ENCODE data around the gene KCNQ2.

Gene KCNQ2

GRCh38 chr20:63374504-63374903, 98.0 kb downstream of the KCNQ2 start:
- peaks cover 11% of the 10 kb centered on the region; the same call in 1 of the 2 replicates for H3K4me1 ChIP-seq (ENCODE audit: insufficient read depth, low read length)
- no peak overlapping the region for H3K27ac ChIP-seq (ENCODE audit: low read depth, low read length)
- no peak overlapping the region for H3K9ac ChIP-seq (ENCODE audit: low read depth, low read length)
- H3K4me3 ChIP-seq (ENCODE audit: low read length) = no peak overlapping the region
- H3K9me3 ChIP-seq (ENCODE audit: insufficient read depth, low read depth, low read length) = no peaks in the 10 kb centered on the region
- 80% methylated on average over 12 of the region's 12 CpGs for WGBS
- no peaks in the 10 kb centered on the region; the same call in 1 of the 2 replicates for H3K27me3 ChIP-seq (ENCODE audit: insufficient read depth, low read length)
- H3K36me3 ChIP-seq (ENCODE audit: insufficient read depth, low read length) = no peaks in the 10 kb centered on the region

- H3K36me3 ChIP-seq (ENCODE audit: insufficient read depth, low read length) = no peaks in the 10 kb centered on the region
- WGBS = 90% methylated on average over 19 of the region's 19 CpGs
These were observed 98.5 kb downstream of the KCNQ2 start for GRCh38 chr20:63373996-63374395.

GRCh38 chr20:63372971-63373885, 99.2 kb downstream of the KCNQ2 start:
- Histone ChIP-seq H3K9me3 (ENCODE audit: insufficient read depth, low read depth, low read length) (no peaks in the 10 kb centered on the region), H3K27me3 (ENCODE audit: insufficient read depth, low read length) (no peaks in the 10 kb centered on the region; the same call in 1 of the 2 replicates), H3K9ac (ENCODE audit: low read depth, low read length) (no peak overlapping the region), H3K27ac (ENCODE audit: low read depth, low read length) (no peak overlapping the region), H3K4me3 (ENCODE audit: low read length) (no peak overlapping the region), H3K4me1 (ENCODE audit: insufficient read depth, low read length) (peaks cover 11% of the 10 kb centered on the region; the same call in 1 of the 2 replicates), H3K36me3 (ENCODE audit: insufficient read depth, low read length) (no peaks in the 10 kb centered on the region)
- 90% methylated on average over 34 of the region's 34 CpGs for WGBS

More at GRCh38 chr20:63373996-63374395, 98.5 kb downstream of the KCNQ2 start:
- Histone ChIP-seq H3K4me1 (ENCODE audit: insufficient read depth, low read length) (peaks cover 11% of the 10 kb centered on the region; the same call in 1 of the 2 replicates), H3K4me3 (ENCODE audit: low read length) (no peak overlapping the region), H3K9me3 (ENCODE audit: insufficient read depth, low read depth, low read length) (no peaks in the 10 kb centered on the region), H3K27me3 (ENCODE audit: insufficient read depth, low read length) (no peaks in the 10 kb centered on the region; the same call in 1 of the 2 replicates), H3K27ac (ENCODE audit: low read depth, low read length) (no peak overlapping the region), H3K9ac (ENCODE audit: low read depth, low read length) (no peak overlapping the region)

GRCh38 chr20:63371291-63371865, 101.1 kb downstream of the KCNQ2 start:
- Histone ChIP-seq H3K4me1 (ENCODE audit: insufficient read depth, low read length) (no peaks in the 10 kb centered on the region), H3K9ac (ENCODE audit: low read depth, low read length) (no peak overlapping the region), H3K36me3 (ENCODE audit: insufficient read depth, low read length) (no peaks in the 10 kb centered on the region), H3K9me3 (ENCODE audit: insufficient read depth, low read depth, low read length) (no peaks in the 10 kb centered on the region), H3K27me3 (ENCODE audit: insufficient read depth, low read length) (no peaks in the 10 kb centered on the region; the same call in 1 of the 2 replicates), H3K4me3 (ENCODE audit: low read length) (no peak overlapping the region), H3K27ac (ENCODE audit: low read depth, low read length) (no peak overlapping the region)
- WGBS = 91% methylated on average over 28 of the region's 28 CpGs

- WGBS = 81% methylated on average over 21 of the region's 21 CpGs
- no peak overlapping the region for H3K4me3 ChIP-seq (ENCODE audit: low read length)
- no peak overlapping the region for H3K9ac ChIP-seq (ENCODE audit: low read depth, low read length)
- H3K9me3 ChIP-seq (ENCODE audit: insufficient read depth, low read depth, low read length) = no peaks in the 10 kb centered on the region
- no peak overlapping the region for H3K27ac ChIP-seq (ENCODE audit: low read depth, low read length)
- H3K36me3 ChIP-seq (ENCODE audit: insufficient read depth, low read length) = no peaks in the 10 kb centered on the region
- no peaks in the 10 kb centered on the region for H3K4me1 ChIP-seq (ENCODE audit: insufficient read depth, low read length)
- no peaks in the 10 kb centered on the region; the same call in 1 of the 2 replicates for H3K27me3 ChIP-seq (ENCODE audit: insufficient read depth, low read length)
These were observed 101.8 kb downstream of the KCNQ2 start for GRCh38 chr20:63370618-63371187.

- H3K4me1 ChIP-seq (ENCODE audit: insufficient read depth, low read length) = no peaks in the 10 kb centered on the region
- H3K9me3 ChIP-seq (ENCODE audit: insufficient read depth, low read depth, low read length) = no peaks in the 10 kb centered on the region
- no peaks in the 10 kb centered on the region for H3K36me3 ChIP-seq (ENCODE audit: insufficient read depth, low read length)
- H3K9ac ChIP-seq (ENCODE audit: low read depth, low read length) = no peak overlapping the region
- 85% methylated on average over 24 of the region's 24 CpGs for WGBS
- no peak overlapping the region for H3K4me3 ChIP-seq (ENCODE audit: low read length)
- no peaks in the 10 kb centered on the region; the same call in 1 of the 2 replicates for H3K27me3 ChIP-seq (ENCODE audit: insufficient read depth, low read length)
- H3K27ac ChIP-seq (ENCODE audit: low read depth, low read length) = no peak overlapping the region
These were observed 102.5 kb downstream of the KCNQ2 start for GRCh38 chr20:63369724-63370617.

- no peak overlapping the region for H3K9ac ChIP-seq (ENCODE audit: low read depth, low read length)
- H3K9me3 ChIP-seq (ENCODE audit: insufficient read depth, low read depth, low read length) = no peaks in the 10 kb centered on the region
- no peaks in the 10 kb centered on the region for H3K4me1 ChIP-seq (ENCODE audit: insufficient read depth, low read length)
- no peaks in the 10 kb centered on the region for H3K36me3 ChIP-seq (ENCODE audit: insufficient read depth, low read length)
- WGBS = 93% methylated on average over 10 of the region's 10 CpGs
- H3K27me3 ChIP-seq (ENCODE audit: insufficient read depth, low read length) = no peaks in the 10 kb centered on the region; the same call in 1 of the 2 replicates
- no peak overlapping the region for H3K27ac ChIP-seq (ENCODE audit: low read depth, low read length)
- H3K4me3 ChIP-seq (ENCODE audit: low read length) = no peak overlapping the region
These were observed 103.4 kb downstream of the KCNQ2 start for GRCh38 chr20:63369024-63369530.

GRCh38 chr20:63368151-63368550, 104.3 kb downstream of the KCNQ2 start:
- Histone ChIP-seq H3K9ac (ENCODE audit: low read depth, low read length) (no peak overlapping the region), H3K4me1 (ENCODE audit: insufficient read depth, low read length) (no peaks in the 10 kb centered on the region), H3K9me3 (ENCODE audit: insufficient read depth, low read depth, low read length) (no peaks in the 10 kb centered on the region), H3K4me3 (ENCODE audit: low read length) (no peak overlapping the region), H3K36me3 (ENCODE audit: insufficient read depth, low read length) (no peaks in the 10 kb centered on the region), H3K27ac (ENCODE audit: low read depth, low read length) (no peak overlapping the region), H3K27me3 (ENCODE audit: insufficient read depth, low read length) (no peaks in the 10 kb centered on the region; the same call in 1 of the 2 replicates)
- 98% methylated on average over 8 of the region's 8 CpGs for WGBS

- H3K4me1 ChIP-seq (ENCODE audit: insufficient read depth, low read length) = peaks cover under 1% of the 10 kb centered on the region; the same call in 1 of the 2 replicates
- no peaks in the 10 kb centered on the region for H3K36me3 ChIP-seq (ENCODE audit: insufficient read depth, low read length)
- H3K9ac ChIP-seq (ENCODE audit: low read depth, low read length) = no peak overlapping the region; the same call in 1 of the 2 replicates
- no peaks in the 10 kb centered on the region for H3K9me3 ChIP-seq (ENCODE audit: insufficient read depth, low read depth, low read length)
- H3K4me3 ChIP-seq (ENCODE audit: low read length) = no peak overlapping the region
- WGBS = 80% methylated on average over 24 of the region's 24 CpGs
- no peak overlapping the region for H3K27ac ChIP-seq (ENCODE audit: low read depth, low read length)
- peaks cover 6% of the 10 kb centered on the region for H3K27me3 ChIP-seq (ENCODE audit: insufficient read depth, low read length)
These were observed 104.9 kb downstream of the KCNQ2 start for GRCh38 chr20:63367446-63368055.

Measured in HUES64 (cell line).